HepG2 (cell line): ENCODE measurements around the gene ACOXL. TPM values are rescaled to one million over a fixed set of nuclear protein-coding genes. Genes with fewer than 3 reads are reported as not detected.

Experiments used
- GTF2F1 ChIP-seq: fragments of 150-350 bp; IDR thresholded peaks from 2 replicates; pipeline ENCODE4 v1.6.1; 2014; ENCODE audit warnings: low read length
- NFE2L1 ChIP-seq: sonication (generic); formaldehyde crosslinking; IDR thresholded peaks from 2 replicates; pipeline ENCODE4 v1.4.0; 2020; ENCODE audit warnings: missing genetic modification reagents, mild to moderate bottlenecking, borderline replicate concordance
- NONO ChIP-seq, 2 experiments: fragments of 450-650 bp in 1 of 2; sonication (generic) in 1 of 2; formaldehyde crosslinking in 1 of 2; IDR thresholded peaks in 1 of 2; conservative IDR thresholded peaks in 1 of 2; 2 replicates each; pipeline versions ENCODE4 v1.6.1 to v1.8.0; 2017 to 2022; ENCODE audit warnings: mild to moderate bottlenecking in 1 of 2, missing genetic modification reagents in 1 of 2, moderate library complexity in 1 of 2
- NR2F1 ChIP-seq, 2 experiments: fragments of 450-650 bp in 1 of 2; formaldehyde crosslinking in 1 of 2; IDR thresholded peaks; 2 replicates each; pipeline versions ENCODE4 v1.5.0 to v1.6.1; 2016 to 2020; ENCODE audit warnings: mild to moderate bottlenecking in 1 of 2, missing compliant biosample characterization in 1 of 2, missing genetic modification reagents in 1 of 2, moderate library complexity in 1 of 2
- PHF5A ChIP-seq: IDR thresholded peaks from one replicate; pipeline ENCODE4 v1.6.1; 2018; ENCODE audit warnings: low read depth, missing genetic modification reagents; ENCODE audit not compliant: unreplicated experiment
- RARG ChIP-seq: sonication (generic); formaldehyde crosslinking; IDR thresholded peaks from 2 replicates; pipeline ENCODE4 v1.4.0; 2020; ENCODE audit warnings: low read depth, mild to moderate bottlenecking, missing genetic modification reagents
- SMARCC2 ChIP-seq: fragments of 450-650 bp; IDR thresholded peaks from 2 replicates; pipeline ENCODE4 v1.6.1; 2017; ENCODE audit warnings: antibody characterized with exemption, mild to moderate bottlenecking
- SPEN ChIP-seq: sonication (generic); formaldehyde crosslinking; IDR thresholded peaks from 2 replicates; pipeline ENCODE4 v1.5.1; 2020; ENCODE audit warnings: low read depth, mild to moderate bottlenecking, missing genetic modification reagents
- TARDBP ChIP-seq: sonication (generic); formaldehyde crosslinking; IDR thresholded peaks from 2 replicates; pipeline ENCODE4 v1.8.0; 2022; ENCODE audit warnings: mild to moderate bottlenecking, missing genetic modification reagents
- TP53 ChIP-seq: sonication (generic); formaldehyde crosslinking; conservative IDR thresholded peaks from 2 replicates; pipeline ENCODE4 v1.4.0; 2020; ENCODE audit warnings: missing genetic modification reagents
- YY1 ChIP-seq: IDR thresholded peaks from 2 replicates; pipeline ENCODE4 v1.6.1; 2011; ENCODE audit warnings: low read length, low read depth, moderate library complexity, mild to moderate bottlenecking; ENCODE audit not compliant: insufficient read depth, insufficient replicate concordance
- ZFP41 ChIP-seq: sonication (generic); formaldehyde crosslinking; IDR thresholded peaks from 2 replicates; pipeline ENCODE4 v1.4.0; 2020; ENCODE audit warnings: mild to moderate bottlenecking, missing genetic modification reagents, borderline replicate concordance
- ZNF180 ChIP-seq: sonication (generic); formaldehyde crosslinking; IDR thresholded peaks from 2 replicates; pipeline ENCODE4 v1.4.0; 2020; ENCODE audit warnings: low read depth, missing genetic modification reagents, borderline replicate concordance
- ZNF253 ChIP-seq: sonication (generic); formaldehyde crosslinking; IDR thresholded peaks from 2 replicates; pipeline ENCODE4 v1.8.0; 2022; ENCODE audit warnings: mild to moderate bottlenecking, missing genetic modification reagents, borderline replicate concordance
- ZNF44 ChIP-seq: sonication (generic); formaldehyde crosslinking; IDR thresholded peaks from 2 replicates; pipeline ENCODE4 v1.5.1; 2020; ENCODE audit warnings: mild to moderate bottlenecking, missing genetic modification reagents
- ZNF674 ChIP-seq: sonication (generic); formaldehyde crosslinking; IDR thresholded peaks from 2 replicates; pipeline ENCODE4 v1.5.0; 2020; ENCODE audit warnings: low read depth, mild to moderate bottlenecking, missing genetic modification reagents
- polyA plus RNA-seq, 8 experiments: library from polyadenylated mRNA; depleted of rRNA in 3 of 8; stranded (reverse) in 7 of 8; unstranded in 1 of 8; fragments of >200 nt; fragmentation: Illumina TruSeq in 4 of 8; extraction: Trizol in 4 of 8; gene quantifications; 2 replicates each; pipeline versions ENCODE4 v1.2.1 to v1.2.3, GENCODE V29; 2011 to 2016; ENCODE audit warnings: low read depth in 4 of 8, missing spikeins in 1 of 8, mixed read lengths in 1 of 8; ENCODE audit not compliant: insufficient read depth in 1 of 8
- total RNA-seq, 5 experiments: library from RNA; depleted of rRNA; stranded (reverse); fragments of >200 nt; fragmentation: Illumina TruSeq; extraction: Trizol; gene quantifications; 2 replicates each; pipeline ENCODE4 v1.2.3, GENCODE V29; 2016; ENCODE audit warnings: low read depth in 1 of 5
- TF ChIP-seq, protein P1 (sequence below): IDR thresholded peaks from 2 replicates; pipeline ENCODE4 v1.6.1; 2016; ENCODE audit warnings: missing biosample characterization, missing genetic modification reagents, low read depth
- TF ChIP-seq, protein P2 (sequence below): IDR thresholded peaks from 2 replicates; pipeline ENCODE4 v1.6.1; 2016; ENCODE audit warnings: mild to moderate bottlenecking, missing biosample characterization, missing genetic modification reagents
- TF ChIP-seq, protein P3 (sequence below): sonication (generic); formaldehyde crosslinking; IDR thresholded peaks from 2 replicates; pipeline ENCODE4 v1.9.0; 2022; ENCODE audit warnings: low read depth, missing genetic modification reagents
- TF ChIP-seq, protein P4 (sequence below): IDR thresholded peaks from 2 replicates; pipeline ENCODE4 v1.6.1; 2012; ENCODE audit warnings: inconsistent platforms
- TF ChIP-seq, protein P5 (sequence below): IDR thresholded peaks from 2 replicates; pipeline ENCODE4 v1.6.1; 2018; ENCODE audit warnings: missing genetic modification reagents

ACOXL gene
- total and polyA plus RNA-seq, 2 of the 13 experiments (the other 11 are each of a cell fraction or from before 2014, with no cell fraction given), result not detected

DNA sequence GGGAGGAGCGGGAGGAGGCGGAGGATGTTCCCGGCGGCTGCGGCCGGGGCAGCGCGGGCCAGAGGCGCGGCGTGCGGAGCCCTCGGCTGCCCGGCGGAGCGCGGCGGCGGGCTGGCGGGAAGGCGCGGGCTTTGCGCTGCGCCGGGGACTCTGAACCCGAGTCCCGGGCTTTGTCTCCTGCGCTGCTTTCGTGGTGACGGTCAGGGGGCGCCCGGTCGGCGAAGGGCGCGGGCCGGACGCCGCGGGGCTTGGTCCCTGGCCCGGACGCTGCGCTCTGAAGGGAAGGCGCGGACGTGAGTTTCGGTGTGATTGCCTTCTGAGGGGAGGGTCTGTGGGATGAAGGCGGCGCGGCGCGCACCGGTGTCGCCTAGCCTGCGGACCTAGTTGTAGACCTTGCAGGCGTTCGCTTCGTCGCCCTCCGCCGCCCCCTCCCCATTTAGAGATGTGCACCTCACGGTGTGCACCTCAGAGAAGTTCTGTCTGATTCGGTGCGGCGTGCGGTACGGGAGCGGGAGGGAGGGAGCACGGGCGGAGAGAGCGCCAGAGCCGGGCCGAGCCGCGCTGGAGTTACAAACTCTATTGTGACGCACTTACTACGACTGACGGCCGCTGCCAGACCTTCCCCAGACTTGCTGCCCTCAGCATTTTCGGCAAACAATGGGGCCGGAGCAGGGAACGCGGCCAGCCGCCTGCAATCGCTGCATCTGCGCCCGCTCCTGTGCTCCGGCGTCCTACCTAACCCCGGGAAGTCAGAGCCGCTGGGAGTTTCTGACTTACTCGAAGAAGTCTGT, 390.5 kb downstream of the ACOXL start (continued):
- no peak for TF ChIP-seq YY1
- TF ChIP-seq, protein P1, sequence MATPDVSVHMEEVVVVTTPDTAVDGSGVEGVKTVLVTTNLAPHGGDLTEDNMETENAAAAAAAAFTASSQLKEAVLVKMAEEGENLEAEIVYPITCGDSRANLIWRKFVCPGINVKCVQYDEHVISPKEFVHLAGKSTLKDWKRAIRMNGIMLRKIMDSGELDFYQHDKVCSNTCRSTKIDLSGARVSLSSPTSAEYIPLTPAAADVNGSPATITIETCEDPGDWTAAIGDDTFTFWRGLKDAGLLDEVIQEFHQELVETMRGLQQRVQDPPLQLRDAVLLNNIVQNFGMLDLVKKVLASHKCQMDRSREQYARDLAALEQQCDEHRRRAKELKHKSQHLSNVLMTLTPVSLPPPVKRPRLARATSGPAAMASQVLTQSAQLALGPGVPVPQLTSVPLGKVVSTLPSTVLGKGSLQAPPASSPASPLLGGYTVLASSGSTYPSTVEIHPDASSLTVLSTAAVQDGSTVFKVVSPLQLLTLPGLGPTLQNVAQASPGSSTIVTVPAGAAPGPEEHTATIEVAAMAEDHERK, result no peak
- TF ChIP-seq ZNF180 (CRISPR knock-in tag), result no peak
- TF ChIP-seq, protein P2, sequence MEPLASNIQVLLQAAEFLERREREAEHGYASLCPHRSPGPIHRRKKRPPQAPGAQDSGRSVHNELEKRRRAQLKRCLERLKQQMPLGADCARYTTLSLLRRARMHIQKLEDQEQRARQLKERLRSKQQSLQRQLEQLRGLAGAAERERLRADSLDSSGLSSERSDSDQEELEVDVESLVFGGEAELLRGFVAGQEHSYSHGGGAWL (CRISPR knock-in tag), result peak; percentile 76
- no peak for TF ChIP-seq ZFP41 (CRISPR knock-in tag)
- TF ChIP-seq NFE2L1 (CRISPR knock-in tag), result no peak
- no peak for TF ChIP-seq NONO (IDR thresholded peaks at IDR 0.05)
- TF ChIP-seq NONO (CRISPR knock-in tag; conservative IDR thresholded peaks at IDR 0.05), result no peak; the same call in 1 of the 2 replicates
- TF ChIP-seq, protein P3, sequence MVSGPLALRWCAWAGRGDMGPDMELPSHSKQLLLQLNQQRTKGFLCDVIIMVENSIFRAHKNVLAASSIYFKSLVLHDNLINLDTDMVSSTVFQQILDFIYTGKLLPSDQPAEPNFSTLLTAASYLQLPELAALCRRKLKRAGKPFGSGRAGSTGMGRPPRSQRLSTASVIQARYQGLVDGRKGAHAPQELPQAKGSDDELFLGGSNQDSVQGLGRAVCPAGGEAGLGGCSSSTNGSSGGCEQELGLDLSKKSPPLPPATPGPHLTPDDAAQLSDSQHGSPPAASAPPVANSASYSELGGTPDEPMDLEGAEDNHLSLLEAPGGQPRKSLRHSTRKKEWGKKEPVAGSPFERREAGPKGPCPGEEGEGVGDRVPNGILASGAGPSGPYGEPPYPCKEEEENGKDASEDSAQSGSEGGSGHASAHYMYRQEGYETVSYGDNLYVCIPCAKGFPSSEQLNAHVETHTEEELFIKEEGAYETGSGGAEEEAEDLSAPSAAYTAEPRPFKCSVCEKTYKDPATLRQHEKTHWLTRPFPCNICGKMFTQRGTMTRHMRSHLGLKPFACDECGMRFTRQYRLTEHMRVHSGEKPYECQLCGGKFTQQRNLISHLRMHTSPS (CRISPR knock-in tag), result 0 out of 2 replicates have a peak, but pooled peaks have one; percentile 40
- TF ChIP-seq PHF5A (CRISPR knock-in tag), result no peak
- peak; percentile 76; the same call in 1 of the 2 replicates for TF ChIP-seq ZNF44 (CRISPR knock-in tag)
- no peak for TF ChIP-seq ZNF674
- no peak for TF ChIP-seq GTF2F1
- TF ChIP-seq, protein P4, sequence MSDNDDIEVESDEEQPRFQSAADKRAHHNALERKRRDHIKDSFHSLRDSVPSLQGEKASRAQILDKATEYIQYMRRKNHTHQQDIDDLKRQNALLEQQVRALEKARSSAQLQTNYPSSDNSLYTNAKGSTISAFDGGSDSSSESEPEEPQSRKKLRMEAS, result peak; percentile 66
- TF ChIP-seq TP53, result no peak
- TF ChIP-seq SPEN (CRISPR knock-in tag), result peak; percentile 20; the same call in 1 of the 2 replicates
- no peak for TF ChIP-seq NR2F1 (CRISPR knock-in tag; IDR thresholded peaks at IDR 0.05)
- TF ChIP-seq SMARCC2, result no peak
- no peak for TF ChIP-seq RARG
- TF ChIP-seq, protein P5, sequence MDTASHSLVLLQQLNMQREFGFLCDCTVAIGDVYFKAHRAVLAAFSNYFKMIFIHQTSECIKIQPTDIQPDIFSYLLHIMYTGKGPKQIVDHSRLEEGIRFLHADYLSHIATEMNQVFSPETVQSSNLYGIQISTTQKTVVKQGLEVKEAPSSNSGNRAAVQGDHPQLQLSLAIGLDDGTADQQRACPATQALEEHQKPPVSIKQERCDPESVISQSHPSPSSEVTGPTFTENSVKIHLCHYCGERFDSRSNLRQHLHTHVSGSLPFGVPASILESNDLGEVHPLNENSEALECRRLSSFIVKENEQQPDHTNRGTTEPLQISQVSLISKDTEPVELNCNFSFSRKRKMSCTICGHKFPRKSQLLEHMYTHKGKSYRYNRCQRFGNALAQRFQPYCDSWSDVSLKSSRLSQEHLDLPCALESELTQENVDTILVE, result no peak
- no peak for TF ChIP-seq TARDBP (CRISPR knock-in tag)
- TF ChIP-seq ZNF253 (CRISPR knock-in tag), result no peak
